GM12873 (cell line): ENCODE results near the gene ESYT3.

Experiments
- CTCF ChIP-seq: IDR thresholded peaks from 2 replicates; pipeline ENCODE4 v1.5.1; 2012; ENCODE audit warnings: low read depth, mild to moderate bottlenecking, moderate library complexity, low read length, control low read depth; ENCODE audit not compliant: insufficient read depth; ENCODE audit errors: missing control alignments

Gene ESYT3

GRCh38 chr3:138467931-138468330 is 33.5 kb downstream of the ESYT3 start:
- TF ChIP-seq CTCF, result no peak

GRCh38 chr3:138468451-138468850 is 34.0 kb downstream of the ESYT3 start:
- TF ChIP-seq CTCF, result no peak

DNA sequence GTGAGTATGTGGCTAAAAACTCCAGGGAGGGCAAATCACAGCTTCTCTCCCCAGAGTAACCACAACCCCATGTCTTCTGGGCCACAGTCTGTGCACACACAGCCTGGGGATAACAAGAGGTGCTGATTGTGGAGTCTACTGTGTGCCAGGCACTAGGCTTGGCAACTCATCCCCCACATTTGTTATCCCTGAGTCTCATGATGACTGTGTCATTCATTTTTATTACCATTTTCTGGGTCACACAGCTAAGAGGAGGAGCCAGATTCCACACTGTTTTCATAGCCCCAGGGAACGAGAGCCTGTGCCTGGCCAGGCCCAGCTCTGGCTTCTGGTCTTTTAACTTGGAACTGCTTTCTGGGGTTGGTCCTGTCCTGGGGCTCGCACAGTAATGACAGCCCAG is 34.5 kb downstream of the ESYT3 start:
- no peak for TF ChIP-seq CTCF

DNA sequence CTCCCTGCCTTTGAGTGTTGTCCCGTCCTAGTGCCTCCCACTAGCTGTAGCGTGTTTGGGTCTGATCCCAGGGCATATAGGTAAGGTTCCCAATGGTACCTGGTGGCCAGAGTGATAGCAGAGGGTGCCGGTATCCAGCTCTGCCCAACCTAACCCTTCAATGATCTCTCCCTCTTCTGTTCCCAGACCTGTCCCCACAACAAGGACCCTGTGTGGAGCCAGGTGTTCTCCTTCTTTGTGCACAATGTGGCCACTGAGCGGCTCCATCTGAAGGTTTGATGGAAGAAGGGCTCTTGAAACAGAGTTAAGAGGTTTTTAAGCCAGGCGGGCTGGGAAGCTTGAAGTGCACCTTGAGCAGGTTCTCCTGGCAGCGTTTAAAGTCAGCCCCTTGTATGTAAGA is 35.5 kb downstream of the ESYT3 start:
- TF ChIP-seq CTCF, result no peak

GRCh38 chr3:138470687-138471086 is 36.3 kb downstream of the ESYT3 start:
- TF ChIP-seq CTCF, result no peak

DNA sequence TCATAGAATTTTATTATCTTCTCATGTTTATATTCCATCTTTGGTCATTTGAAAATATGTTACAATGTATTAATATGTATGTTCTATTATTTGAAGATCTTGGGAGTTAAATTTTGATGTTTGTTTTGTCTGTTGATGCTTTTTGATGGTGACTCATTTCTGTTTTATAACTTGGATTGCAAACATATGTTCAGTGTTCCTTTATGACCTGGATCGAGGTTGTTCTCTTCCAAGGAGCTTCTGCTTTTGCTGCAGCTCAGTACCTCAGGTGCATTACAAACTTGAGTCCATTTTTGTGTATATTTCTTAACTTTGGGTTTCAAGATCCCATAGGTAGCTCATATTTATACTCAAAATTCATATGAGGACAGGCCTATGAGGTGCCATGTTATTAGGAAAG is 37.1 kb downstream of the ESYT3 start:
- TF ChIP-seq CTCF, result no peak

GRCh38 chr3:138472141-138472825 is 37.9 kb downstream of the ESYT3 start:
- TF ChIP-seq CTCF, result no peak
